Islet of Langerhans (tissue), 1 donor: ENCODE results near the gene MPZL3.
"Not testable (repeated sequence)": the region's sequence is repeated elsewhere in the genome, so short reads cannot be mapped to it uniquely, and the experiment has no call there.

ENCODE experiments used
- FAIRE-seq: peaks from one replicate; lab custom pipeline; 2011; peaks lifted over from hg19 to GRCh38; lab: Jason Lieb, UNC

Gene MPZL3

GRCh38 chr11:118184784-118185579 is 67.2 kb downstream of the MPZL3 start:
- FAIRE-seq, result no peak

GRCh38 chr11:118183691-118184090 is 68.5 kb downstream of the MPZL3 start:
- not testable (repeated sequence) for FAIRE-seq

DNA sequence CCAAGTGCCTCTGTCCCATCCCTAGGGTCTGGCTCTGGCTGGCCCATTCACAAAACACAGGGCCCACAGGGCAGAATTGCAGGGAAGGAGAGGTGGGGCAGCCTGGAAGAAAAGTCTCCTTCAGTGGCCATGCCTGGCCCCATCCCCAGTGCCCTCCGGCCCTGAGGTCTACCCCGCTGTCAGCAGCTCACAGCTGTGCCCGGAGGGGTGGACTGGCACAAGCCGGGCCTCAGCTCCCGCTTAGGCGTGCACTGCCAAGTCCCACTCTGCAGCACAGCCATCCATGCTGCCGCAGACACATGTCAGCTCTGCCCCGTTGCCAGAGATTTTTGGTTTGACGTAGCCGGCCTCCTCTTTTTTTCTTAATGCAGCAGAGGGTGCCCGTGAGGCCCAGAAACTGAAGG is 71.9 kb downstream of the MPZL3 start:
- FAIRE-seq, result no peak

DNA sequence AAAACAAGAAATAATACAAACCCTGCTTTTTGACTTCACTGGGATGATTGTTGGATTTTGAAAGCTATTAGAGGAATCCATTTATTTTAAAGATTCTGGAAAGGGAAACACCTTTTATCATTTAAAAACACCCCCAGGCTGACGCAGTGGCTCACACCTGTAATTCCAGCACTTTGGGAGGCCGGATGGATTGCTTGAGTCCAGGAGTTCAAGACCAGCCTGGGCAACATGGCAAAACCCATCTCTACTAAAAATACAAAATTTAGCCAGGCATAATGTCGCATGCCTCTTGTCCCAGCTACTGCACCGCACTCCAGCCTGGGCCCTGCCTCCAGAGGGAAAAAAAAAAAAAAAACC is 75.4 kb downstream of the MPZL3 start:
- no peak for FAIRE-seq
